ENCODE measurements around the gene ITIH4. TPM values are rescaled to one million over a fixed set of nuclear protein-coding genes. Genes with fewer than 3 reads are reported as not detected.

The ITIH4 gene
- total RNA-seq, 1 experiment from 2014 or later, result 0.80 TPM

DNA sequence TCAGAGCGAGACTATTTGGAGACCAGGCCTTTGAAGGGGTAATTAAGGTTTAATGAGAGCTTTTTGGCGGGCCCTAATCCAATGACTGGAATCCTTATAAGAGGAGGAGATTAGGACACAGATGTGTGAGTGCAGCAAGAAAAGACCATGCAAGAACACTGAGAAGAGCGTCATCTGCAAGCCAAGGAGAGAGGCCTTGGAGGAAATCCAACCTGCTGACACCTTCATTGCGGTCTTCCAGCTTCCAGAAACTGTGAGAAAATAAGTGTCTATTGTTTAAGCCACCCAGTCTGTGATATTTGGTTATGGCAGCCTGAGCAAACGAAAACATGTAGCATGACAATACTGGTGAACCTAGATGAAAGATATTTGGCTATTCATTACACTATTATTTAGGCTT lies 27.4 kb upstream of the ITIH4 start:
- CTCF ChIA-PET, result no interaction called here
- Histone ChIP-seq H3K4me2 (ENCODE audit: low read length) (no peak overlapping the region), H3K4me1 (ENCODE audit: insufficient read depth, low read length) (no peaks in the 10 kb centered on the region), H3K27me3 (ENCODE audit: low read length) (no peaks in the 10 kb centered on the region), H2AFZ (ENCODE audit: low read length) (no peak overlapping the region), H3K9me3 (ENCODE audit: low read length) (no peaks in the 10 kb centered on the region), H3K27ac (ENCODE audit: low read length) (no peak overlapping the region), H3K9me2 (replicated peaks; ENCODE audit: low read length) (no peaks in the 10 kb centered on the region), H3K36me3 (ENCODE audit: low read depth, low read length) (no peaks in the 10 kb centered on the region), H3K79me2 (ENCODE audit: low read length) (no peaks in the 10 kb centered on the region), H3F3A (ENCODE audit: low read length, unreplicated experiment) (no peaks in the 10 kb centered on the region), H4K20me1 (ENCODE audit: low read length) (no peaks in the 10 kb centered on the region), H3K9ac (ENCODE audit: low read length) (no peak overlapping the region), H3K4me3 (ENCODE audit: low read length) (no peak overlapping the region)
- intact Hi-C loops (cut with micrococcal nuclease), result no loop called here
- no peak for TF ChIP-seq EZH2 (IDR thresholded peaks at IDR 0.05; ENCODE audit: low read length, unreplicated experiment)
- TF ChIP-seq CTCF (conservative IDR thresholded peaks at IDR 0.05; ENCODE audit: low read depth, low read length), result no peak
- no peak for TF ChIP-seq EZH2phosphoT487 (IDR thresholded peaks at IDR 0.05; ENCODE audit: borderline replicate concordance, low read length)
- BruUV-seq (replicated peaks), result no TSS peak
- POLR2A ChIA-PET (ENCODE audit: unreplicated experiment), result no interaction called here
- ATAC-seq (no peak), DNase-seq (no peak)

- Histone ChIP-seq H4K20me1 (ENCODE audit: low read length) (no peaks in the 10 kb centered on the region), H3K27ac (ENCODE audit: low read length) (no peak overlapping the region), H3K27me3 (ENCODE audit: low read length) (no peaks in the 10 kb centered on the region), H3K9me3 (ENCODE audit: low read length) (no peaks in the 10 kb centered on the region), H3K4me1 (ENCODE audit: insufficient read depth, low read length) (no peaks in the 10 kb centered on the region), H3K9me2 (replicated peaks; ENCODE audit: low read length) (no peaks in the 10 kb centered on the region), H3F3A (ENCODE audit: low read length, unreplicated experiment) (no peaks in the 10 kb centered on the region), H3K4me3 (ENCODE audit: low read length) (no peak overlapping the region), H3K79me2 (ENCODE audit: low read length) (no peaks in the 10 kb centered on the region), H3K36me3 (ENCODE audit: low read depth, low read length) (no peaks in the 10 kb centered on the region), H3K9ac (ENCODE audit: low read length) (no peak overlapping the region), H2AFZ (ENCODE audit: low read length) (no peak overlapping the region), H3K4me2 (ENCODE audit: low read length) (no peak overlapping the region)
- ATAC-seq (no peak), DNase-seq (no peak)
- intact Hi-C loops (cut with micrococcal nuclease), result no loop called here
- ChIA-PET POLR2A (ENCODE audit: unreplicated experiment) (no interaction called here), CTCF (no interaction called here)
- BruUV-seq (replicated peaks), result no TSS peak
- no peak for TF ChIP-seq EZH2 (IDR thresholded peaks at IDR 0.05; ENCODE audit: low read length, unreplicated experiment)
- no peak for TF ChIP-seq EZH2phosphoT487 (IDR thresholded peaks at IDR 0.05; ENCODE audit: borderline replicate concordance, low read length)
- TF ChIP-seq CTCF (conservative IDR thresholded peaks at IDR 0.05; ENCODE audit: low read depth, low read length), result no peak
Measured at GRCh38 chr3:52857133-52857532, 26.7 kb upstream of the ITIH4 start.

DNA sequence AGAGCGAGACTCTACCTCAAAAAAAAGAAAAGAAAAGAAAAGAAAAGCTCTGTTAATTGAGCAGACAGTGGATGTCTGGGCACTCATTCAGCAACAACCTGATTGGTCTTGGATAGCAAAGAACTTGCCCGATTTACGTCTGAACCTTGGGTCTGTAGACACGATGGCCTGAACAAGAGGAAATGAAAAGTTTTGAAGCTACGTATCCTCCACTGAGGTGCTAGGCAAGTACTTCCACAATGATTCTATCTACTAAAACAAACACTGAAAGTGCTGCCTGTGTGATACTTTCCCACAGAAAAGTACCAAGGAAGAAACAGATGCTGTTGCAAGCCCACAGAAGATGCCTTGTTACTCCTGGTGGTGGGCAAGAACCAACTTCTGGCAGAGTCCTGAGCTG lies 26.2 kb upstream of the ITIH4 start:
- POLR2A ChIA-PET (ENCODE audit: unreplicated experiment), result no interaction called here
- no peak overlapping the region for H3K4me3 ChIP-seq (ENCODE audit: low read length)
- H3K9me2 ChIP-seq (replicated peaks; ENCODE audit: low read length), result no peaks in the 10 kb centered on the region
- BruUV-seq (replicated peaks), result no TSS peak
- H4K20me1 ChIP-seq (ENCODE audit: low read length), result no peaks in the 10 kb centered on the region
- H3K27ac ChIP-seq (ENCODE audit: low read length), result no peak overlapping the region
- CTCF ChIA-PET, result no interaction called here
- intact Hi-C loops (cut with micrococcal nuclease), result no loop called here
- H3K27me3 ChIP-seq (ENCODE audit: low read length), result no peaks in the 10 kb centered on the region
- H3F3A ChIP-seq (ENCODE audit: low read length, unreplicated experiment), result no peaks in the 10 kb centered on the region
- no peaks in the 10 kb centered on the region for H3K9me3 ChIP-seq (ENCODE audit: low read length)
- DNase-seq (no peak), ATAC-seq (no peak)
- H3K79me2 ChIP-seq (ENCODE audit: low read length), result no peaks in the 10 kb centered on the region
- H3K36me3 ChIP-seq (ENCODE audit: low read depth, low read length), result no peaks in the 10 kb centered on the region
- no peaks in the 10 kb centered on the region for H3K4me1 ChIP-seq (ENCODE audit: insufficient read depth, low read length)
- no peak overlapping the region for H2AFZ ChIP-seq (ENCODE audit: low read length)
- TF ChIP-seq EZH2phosphoT487 (IDR thresholded peaks at IDR 0.05; ENCODE audit: borderline replicate concordance, low read length) (no peak), CTCF (conservative IDR thresholded peaks at IDR 0.05; ENCODE audit: low read depth, low read length) (no peak), EZH2 (IDR thresholded peaks at IDR 0.05; ENCODE audit: low read length, unreplicated experiment) (no peak)
- H3K4me2 ChIP-seq (ENCODE audit: low read length), result no peak overlapping the region
- H3K9ac ChIP-seq (ENCODE audit: low read length), result no peak overlapping the region

Measured in PC-3 (cell line).